GM23338 (cell line): ENCODE measurements around the gene PAK4.

Experiments
- CREB1 ChIP-seq: fragments of 250-450 bp; sonication (Bioruptor Pico); IDR thresholded peaks from 2 replicates; pipeline ENCODE4 v1.5.0; 2020; ENCODE audit warnings: low read depth, mild to moderate bottlenecking, moderate library complexity
- CTCF ChIP-seq, 2 experiments: fragments of 200-600 bp in 1 of 2; sonication (generic) in 1 of 2; conservative IDR thresholded peaks; 2 replicates each; pipeline versions ENCODE4 v1.5.1 to v1.6.1; 2016 to 2017; ENCODE audit warnings: antibody characterized with exemption in 2 of 2, low read depth in 2 of 2, mild to moderate bottlenecking in 2 of 2, moderate library complexity in 1 of 2
- ETS1 ChIP-seq: IDR thresholded peaks from 2 replicates; pipeline ENCODE4 v1.6.1; 2016; ENCODE audit warnings: antibody characterized with exemption
- EZH2 ChIP-seq: fragments of 200-600 bp; sonication (generic); IDR thresholded peaks from one replicate; pipeline ENCODE4 v1.8.0; 2017; ENCODE audit warnings: antibody characterized with exemption, mild to moderate bottlenecking, low read depth; ENCODE audit not compliant: unreplicated experiment
- EZH2phosphoT487 ChIP-seq: fragments of 200-600 bp; sonication (generic); IDR thresholded peaks from one replicate; pipeline ENCODE4 v1.8.1; 2018; ENCODE audit warnings: antibody characterized with exemption; ENCODE audit not compliant: unreplicated experiment
- JUNB ChIP-seq: IDR thresholded peaks from one replicate; pipeline ENCODE4 v1.6.1; 2016; ENCODE audit warnings: antibody characterized with exemption; ENCODE audit not compliant: unreplicated experiment
- NANOG ChIP-seq: IDR thresholded peaks from 2 replicates; pipeline ENCODE4 v1.6.1; 2016; ENCODE audit warnings: antibody characterized with exemption, borderline replicate concordance
- POLR2AphosphoS5 ChIP-seq: IDR thresholded peaks from 2 replicates; pipeline ENCODE4 v1.6.1; 2016; ENCODE audit warnings: antibody characterized with exemption, low read depth
- REST ChIP-seq: IDR thresholded peaks from one replicate; pipeline ENCODE4 v1.6.1; 2018; ENCODE audit warnings: antibody characterized with exemption; ENCODE audit not compliant: unreplicated experiment
- STAT1 ChIP-seq: IDR thresholded peaks from one replicate; pipeline ENCODE4 v1.6.1; 2016; ENCODE audit warnings: antibody characterized with exemption; ENCODE audit not compliant: unreplicated experiment
- ZNF331 ChIP-seq: fragments of 250-450 bp; sonication (Bioruptor Pico); IDR thresholded peaks from 2 replicates; pipeline ENCODE4 v1.5.0; 2020; ENCODE audit warnings: low read depth, mild to moderate bottlenecking, moderate library complexity

- TF ChIP-seq EZH2 (no peak), POLR2AphosphoS5 (no peak), CTCF (conservative IDR thresholded peaks at IDR 0.05; ENCODE audit: low read depth in 2 of 2) (peak in 1 of 2 experiments; percentile 45; a peak in 2 of 4 replicates), REST (no peak), CREB1 (CRISPR knock-in tag) (no peak), JUNB (no peak), NANOG (no peak), EZH2phosphoT487 (no peak), ZNF331 (CRISPR knock-in tag) (no peak), ETS1 (no peak), STAT1 (no peak)
Observed at GRCh38 chr19:39203372-39204341, 78.1 kb downstream of the PAK4 start, which contains the start of gene SYCN.
